NCI-H526 treated with DMSO at 0.1 percent for 48 hours (cell line): ENCODE data around the gene RUNX2.
"Not testable (repeated sequence)": the region's sequence is repeated elsewhere in the genome, so short reads cannot be mapped to it uniquely, and the experiment has no call there.

Experiments used
- DNase-seq: peaks from one replicate; lab custom pipeline; 2025; lab: John Stamatoyannopoulos, UW

The RUNX2 gene

DNA sequence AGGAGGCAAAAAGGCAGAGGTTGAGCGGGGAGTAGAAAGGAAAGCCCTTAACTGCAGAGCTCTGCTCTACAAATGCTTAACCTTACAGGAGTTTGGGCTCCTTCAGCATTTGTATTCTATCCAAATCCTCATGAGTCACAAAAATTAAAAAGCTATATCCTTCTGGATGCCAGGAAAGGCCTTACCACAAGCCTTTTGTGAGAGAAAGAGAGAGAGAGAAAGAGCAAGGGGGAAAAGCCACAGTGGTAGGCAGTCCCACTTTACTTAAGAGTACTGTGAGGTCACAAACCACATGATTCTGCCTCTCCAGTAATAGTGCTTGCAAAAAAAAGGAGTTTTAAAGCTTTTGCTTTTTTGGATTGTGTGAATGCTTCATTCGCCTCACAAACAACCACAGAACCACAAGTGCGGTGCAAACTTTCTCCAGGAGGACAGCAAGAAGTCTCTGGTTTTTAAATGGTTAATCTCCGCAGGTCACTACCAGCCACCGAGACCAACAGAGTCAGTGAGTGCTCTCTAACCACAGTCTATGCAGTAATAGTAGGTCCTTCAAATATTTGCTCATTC lies at the start of gene RUNX2:
Gene RUNX2 (plus strand): TSS at position 375 of the 567 bp plus-strand sequence. CDS start 397 bp downstream, outside the sequence.
- no peak for DNase-seq

DNA sequence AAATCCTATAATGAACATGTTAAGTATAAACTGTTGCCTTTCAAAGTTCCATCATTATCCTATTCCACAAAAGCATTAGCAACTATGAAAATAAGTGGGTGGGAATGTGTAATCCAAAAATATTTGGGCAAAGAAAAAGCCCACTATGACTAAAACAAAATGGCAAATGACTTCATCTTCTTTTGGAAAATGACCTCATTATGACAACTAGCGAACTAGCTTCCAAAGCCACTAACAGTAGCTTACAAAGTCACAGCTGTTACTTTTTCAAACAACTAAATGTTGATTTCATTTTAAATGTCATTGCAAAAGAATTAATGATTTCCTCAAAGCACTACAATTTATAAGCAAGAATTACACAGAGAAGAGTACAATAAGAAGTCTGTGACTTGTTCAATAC lies 49.8 kb upstream of the RUNX2 start:
- no peak for DNase-seq

DNA sequence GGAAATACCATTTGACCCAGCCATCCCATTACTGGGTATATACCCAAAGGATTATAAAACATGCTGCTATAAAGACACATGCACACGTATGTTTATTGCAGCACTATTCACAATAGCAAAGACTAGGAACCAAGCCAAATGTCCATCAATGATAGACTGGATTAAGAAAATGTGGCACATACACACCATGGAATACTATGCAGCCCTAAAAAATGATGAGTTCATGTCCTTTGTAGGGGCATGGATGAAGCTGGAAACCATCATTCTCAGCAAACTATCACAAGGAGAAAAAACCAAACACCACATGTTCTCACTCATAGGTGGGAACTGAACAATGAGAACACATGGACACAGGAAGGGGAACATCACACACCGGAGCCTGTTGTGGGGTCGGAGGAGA lies 41.4 kb upstream of the RUNX2 start:
- not testable (repeated sequence) for DNase-seq

DNA sequence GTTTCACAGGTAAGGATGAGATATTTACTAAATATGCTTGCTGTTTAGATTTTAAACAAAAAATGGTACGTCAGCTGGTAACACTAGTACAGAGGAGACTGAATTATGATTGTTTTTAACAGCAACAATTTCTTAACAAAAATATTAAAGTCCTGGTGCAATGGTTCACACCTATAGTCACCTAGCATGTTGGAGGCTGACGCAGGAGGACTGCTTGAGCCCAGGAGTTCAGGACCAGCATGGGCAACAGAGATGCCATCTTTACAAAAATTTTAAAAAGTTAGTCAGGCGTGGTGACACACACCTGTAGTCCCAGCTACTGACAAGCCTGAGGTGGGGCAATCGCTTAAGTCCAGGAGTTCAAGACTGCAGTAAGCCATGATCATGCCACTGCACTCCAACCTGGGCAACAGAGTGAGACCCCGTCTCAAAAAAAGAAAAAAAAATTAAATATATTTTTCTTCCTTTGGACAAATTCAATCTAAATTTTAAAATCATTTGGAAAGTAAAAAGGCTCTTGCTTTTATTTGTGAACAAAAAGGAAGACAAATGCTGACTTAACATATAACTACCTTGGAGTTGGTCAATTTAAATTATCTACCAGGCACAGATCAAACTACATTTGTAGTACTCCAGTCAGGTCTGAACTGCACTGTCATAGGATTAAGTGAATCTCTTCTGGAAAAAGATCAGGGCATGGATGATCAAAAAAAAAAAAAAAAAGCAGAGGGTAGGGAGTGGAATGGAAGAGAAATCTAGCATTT lies 38.2 kb upstream of the RUNX2 start:
- no peak for DNase-seq

DNA sequence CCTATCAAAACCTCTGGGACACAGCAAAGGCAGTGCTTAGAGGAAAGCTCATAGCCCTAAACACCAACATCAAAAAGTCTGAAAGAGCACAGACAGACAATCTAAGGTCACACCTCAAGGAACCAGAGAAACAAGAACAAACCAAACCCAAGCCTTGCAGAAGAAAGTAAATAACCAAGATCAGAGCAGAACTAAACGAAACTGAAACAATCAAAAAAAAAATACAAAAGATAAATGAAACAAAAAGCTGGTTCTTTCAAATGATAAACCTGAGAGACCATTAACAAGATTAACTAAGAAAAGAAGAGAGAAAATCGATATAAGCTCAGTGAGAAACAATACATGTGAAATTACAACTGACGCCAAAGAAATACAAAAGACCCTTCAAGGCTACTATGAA lies 34.8 kb upstream of the RUNX2 start:
- no peak for DNase-seq

DNA sequence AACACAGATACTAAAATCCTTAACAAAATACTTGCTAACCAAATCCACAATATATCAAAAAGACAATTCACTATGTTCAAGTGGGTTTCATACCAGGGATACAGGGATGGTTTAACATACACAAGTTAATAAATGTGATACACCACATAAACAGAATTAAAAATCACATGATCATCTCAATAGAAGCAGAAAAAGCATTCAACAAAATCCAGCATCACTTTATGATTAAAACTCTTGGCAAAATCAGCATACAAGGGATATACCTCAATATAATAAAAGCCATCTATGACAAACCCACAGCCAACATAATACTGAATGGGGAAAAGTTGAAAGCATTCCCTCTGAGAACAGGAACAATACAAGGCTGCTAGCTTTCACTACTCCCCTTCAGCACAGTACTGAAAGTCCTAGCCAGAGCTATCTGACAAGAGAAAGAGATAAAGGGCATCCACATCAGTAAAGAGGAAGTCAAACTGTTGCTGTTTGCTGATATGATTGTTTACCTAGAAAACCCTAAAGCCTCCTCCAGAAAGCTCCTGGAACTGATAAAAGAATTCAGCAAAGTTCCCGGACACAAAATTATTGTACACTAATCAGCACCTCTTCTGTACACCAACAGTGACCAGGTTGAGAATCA lies 33.9 kb upstream of the RUNX2 start:
- DNase-seq, result not testable (repeated sequence)

DNA sequence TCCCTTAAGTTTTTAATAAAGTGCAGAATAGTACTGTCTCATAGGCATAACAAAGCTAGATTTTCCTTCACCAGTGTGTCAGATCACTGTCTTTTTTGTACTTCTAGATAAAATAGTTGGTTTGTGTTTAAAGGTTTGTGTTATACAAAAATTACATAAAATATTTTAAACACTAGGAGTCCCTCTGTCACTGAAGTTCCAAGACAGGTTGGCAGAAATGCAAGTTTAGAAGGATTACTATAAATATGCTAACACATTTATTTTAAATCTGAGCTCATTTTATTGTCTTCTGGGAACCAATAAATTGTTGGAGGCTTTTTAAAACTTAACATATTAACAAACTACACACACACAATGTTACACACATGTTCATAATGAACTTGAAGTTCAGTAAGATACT lies 30.8 kb upstream of the RUNX2 start:
- DNase-seq, result no peak

DNA sequence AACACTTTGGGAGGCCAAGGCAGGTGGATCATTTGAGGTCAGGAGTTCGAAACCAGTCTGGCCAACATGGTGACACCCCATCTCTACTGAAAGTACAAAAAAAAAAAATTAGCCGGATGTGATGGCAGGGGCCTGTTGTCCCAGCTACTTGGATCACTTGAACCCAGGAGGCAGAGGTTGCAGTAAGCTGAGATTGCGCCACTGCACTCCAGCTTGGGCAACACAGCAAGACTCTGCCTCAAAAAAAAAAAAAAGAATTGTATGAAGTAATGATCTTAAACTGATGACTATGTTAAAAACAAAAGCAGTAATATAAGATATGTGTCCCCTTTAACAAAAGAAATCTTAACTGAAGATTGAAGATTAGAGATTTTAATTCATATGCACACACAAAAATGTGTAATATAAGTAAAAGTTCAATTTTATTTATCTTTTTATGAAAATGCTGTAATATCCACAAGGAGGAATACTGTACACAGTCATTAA lies 29.0 kb upstream of the RUNX2 start:
- DNase-seq, result no peak

DNA sequence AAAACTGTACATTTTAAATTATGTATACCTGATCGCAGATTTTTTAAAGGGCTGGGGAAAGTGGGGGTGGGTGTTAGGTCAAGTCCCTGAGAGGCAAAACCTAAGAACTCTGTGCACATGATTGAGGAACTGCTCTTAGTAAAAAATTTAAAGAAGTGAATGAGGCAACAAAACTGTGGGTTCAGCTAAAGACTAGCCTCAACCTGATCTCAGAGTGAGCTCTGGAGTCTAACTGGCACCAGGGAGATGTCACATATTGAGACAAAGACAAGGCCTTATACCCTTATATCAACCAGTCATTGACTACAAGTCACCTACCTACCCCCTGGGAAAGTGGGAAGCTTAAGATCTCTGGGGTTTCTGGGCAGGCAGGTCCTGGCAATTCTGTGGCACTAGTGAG lies 27.4 kb upstream of the RUNX2 start:
- no peak for DNase-seq

DNA sequence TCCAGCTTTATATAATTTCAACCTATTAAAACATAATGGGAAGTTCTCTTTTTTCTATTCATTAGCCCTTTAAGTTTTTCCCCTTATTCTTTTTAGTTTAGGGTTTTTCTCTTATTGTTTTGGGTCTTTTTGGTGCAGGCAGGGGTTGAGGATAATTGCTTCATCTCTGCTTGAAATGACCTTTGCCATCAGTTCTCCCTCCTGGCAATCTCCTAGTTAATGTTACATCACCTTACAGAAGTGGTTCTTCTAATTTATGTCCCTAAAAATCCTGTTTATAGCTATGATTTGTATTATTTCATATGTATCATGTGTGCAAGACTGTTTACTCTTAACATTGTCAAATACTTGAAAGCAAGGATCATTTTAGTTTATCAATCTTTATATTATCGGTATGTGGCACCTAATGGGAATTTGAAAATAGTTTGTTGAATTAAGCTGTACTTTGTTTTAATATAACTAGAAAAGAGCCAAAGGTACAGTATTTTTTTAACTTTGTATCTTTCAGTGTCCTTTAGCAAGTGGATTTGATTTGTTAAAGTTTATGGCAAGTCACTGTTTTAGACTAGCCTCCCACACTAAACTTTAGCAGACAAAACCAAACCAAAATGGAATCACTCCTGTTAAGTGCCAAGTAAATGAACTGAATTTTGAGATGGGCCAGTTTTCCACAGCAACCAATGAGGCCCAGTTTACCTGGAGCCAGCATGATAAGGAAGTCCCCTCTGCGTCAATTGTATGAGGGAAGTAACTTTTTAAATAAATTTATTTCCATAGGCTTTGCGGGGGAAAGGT lies 26.6 kb upstream of the RUNX2 start:
- no peak for DNase-seq

DNA sequence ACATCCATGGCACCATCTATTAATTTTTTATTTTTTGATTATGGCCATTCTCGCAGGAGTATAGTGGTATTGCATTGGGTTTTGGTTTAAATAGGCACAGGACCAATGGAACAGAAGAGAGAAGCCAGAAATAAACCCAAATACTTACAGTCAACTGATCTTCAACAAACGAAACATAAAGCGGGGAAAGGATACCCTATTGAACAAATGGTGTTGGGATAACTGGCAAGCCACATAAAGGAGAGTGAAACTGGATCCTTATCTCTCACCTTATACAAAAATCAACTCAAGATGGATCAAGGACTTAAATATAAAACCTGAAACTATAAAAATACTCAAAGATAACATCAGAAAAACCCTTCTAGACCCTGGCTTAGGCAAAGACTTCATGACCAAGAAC lies 25.3 kb upstream of the RUNX2 start:
- no peak for DNase-seq

DNA sequence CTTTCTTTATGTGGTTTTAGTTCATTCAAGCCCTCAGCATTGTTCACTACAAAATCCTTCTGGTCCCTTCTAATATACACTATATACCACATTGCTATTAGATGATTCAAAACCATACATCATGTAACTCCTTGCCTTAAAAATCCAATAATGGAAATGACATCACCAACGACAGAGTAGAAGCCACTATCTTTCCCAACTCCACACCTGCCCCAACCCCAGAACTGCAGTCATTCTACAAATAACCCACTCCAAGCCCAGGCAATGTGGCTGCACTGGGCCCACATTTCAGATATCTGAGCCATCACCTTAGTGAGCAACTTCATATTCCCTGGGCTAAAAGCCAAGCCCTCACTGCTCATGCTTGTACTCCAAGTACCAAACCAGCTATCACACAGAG lies 22.6 kb upstream of the RUNX2 start:
- no peak for DNase-seq

DNA sequence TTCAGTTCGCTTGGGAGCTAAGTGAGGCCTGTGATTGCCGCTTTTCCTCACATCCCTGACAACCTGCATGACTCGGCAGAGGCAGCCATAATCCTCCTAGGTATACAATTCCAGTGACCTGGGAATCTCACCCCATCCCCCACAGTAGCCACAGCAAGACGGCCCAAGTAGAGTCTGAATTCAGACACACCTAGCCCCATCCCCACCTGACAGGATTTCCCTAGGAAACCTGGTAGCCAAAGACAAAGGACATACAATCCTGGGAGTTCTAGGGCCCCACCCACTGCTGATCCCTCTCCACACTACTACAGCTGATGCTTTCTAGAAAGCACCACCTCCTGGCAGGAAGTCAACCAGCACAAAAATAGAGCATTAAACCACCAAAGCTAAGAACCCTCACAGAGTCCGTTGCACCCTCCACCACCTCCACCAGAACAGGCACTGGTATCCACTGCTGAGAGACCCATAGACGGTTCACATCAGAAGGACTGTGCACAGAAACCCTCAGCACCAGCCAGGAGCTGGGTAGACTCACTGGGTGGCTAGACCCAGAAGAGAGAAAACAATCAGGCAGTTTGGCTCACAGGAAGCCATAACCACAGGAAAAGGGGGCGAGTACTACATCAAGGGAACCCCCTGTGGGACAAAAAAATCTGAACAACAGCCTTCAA lies 17.9 kb upstream of the RUNX2 start:
- DNase-seq, result no peak

DNA sequence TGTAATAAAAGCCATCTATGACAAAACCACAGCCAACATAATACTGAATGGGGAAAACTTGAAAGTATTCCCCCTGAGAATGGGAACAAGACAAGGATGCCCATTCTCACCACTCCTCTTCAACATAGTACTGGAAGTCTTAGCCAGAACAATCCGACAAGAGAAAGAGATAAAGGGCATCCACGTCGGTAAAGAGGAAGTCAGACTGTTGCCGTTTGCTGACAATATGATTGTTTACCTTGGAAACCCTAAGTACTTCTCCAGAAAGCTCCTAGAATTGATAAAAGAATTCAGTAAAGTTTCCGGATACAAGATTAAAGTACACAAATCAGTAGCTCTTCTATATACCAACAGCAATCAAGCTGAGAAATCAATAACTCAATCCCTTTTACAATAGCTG lies 14.0 kb upstream of the RUNX2 start:
- no peak for DNase-seq

DNA sequence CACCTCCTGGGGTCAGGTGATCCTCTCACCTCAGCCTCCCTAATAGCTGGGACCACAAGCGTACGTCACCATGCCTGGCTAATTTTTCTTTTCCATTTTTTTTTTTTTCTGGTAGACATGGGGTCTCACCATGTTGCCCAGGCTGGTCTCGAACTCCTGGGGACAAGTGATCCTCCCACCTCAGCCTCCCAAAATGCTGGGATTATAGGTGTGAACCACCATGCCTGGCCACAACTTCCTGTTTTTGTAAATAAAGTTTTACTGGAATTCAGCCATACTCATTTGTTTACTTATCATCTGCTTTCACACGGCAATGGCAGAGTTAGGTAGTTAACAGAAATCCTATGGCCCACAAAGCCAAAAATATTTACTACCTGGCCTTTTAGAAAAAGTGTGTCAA lies 7.8 kb upstream of the RUNX2 start:
- DNase-seq, result no peak

DNA sequence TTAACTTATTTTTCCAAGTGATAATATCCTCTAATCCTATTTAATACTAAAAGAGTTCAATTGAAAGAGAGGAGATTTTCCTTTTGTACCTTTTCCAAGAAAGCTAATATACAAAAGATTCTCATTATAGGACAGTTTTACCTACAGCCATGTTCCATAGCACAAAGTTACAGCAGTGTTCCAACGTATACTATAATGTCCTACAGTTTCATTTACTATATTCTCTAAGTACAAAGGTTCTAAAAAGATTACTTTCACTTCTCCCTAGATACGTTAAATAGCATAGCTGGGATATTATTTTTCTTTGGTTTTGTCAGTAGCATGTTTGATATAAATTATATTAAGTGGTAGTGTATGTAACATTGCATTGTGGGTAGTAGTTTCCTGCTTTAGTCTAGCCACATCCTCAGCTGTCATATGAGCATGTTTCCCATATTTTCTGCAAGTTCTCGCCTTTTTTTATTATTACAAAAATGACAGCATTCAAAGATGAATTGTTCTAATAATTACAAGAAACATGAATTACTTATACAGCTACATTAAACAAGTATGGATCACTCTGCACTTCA lies 4.4 kb upstream of the RUNX2 start:
- DNase-seq, result no peak

DNA sequence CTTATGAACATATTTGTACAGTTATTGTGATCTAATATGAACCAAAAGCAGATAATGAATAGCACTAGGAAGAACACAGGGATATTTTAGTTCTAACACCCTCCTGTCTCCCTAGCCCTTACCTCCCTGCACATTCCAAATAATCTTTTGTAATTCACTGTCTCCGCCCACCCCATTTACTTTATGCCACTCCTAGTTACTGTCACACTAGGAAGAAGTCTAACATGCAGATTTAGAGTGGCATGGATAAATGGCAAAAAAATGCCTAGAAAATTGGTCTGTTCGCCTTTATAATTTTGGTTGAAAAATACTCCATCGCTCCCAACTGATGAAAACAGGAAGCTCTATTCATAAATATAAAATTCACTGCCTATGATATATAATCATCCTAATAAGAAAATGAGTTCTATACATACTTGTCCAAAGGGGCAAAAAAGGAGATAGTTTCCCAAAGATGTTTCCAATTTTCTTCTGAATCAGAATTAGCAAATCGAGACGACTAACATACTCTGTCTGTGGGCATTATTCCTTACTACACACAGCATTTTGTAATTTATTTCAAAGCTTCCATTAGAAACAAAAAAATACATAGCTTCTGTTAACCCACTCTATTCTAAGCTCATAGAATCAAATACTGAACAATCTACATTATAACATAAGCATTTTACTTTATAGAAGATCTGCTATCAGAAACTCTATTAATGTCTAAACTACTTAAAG lies 1.3 kb upstream of the RUNX2 start:
- DNase-seq, result no peak

DNA sequence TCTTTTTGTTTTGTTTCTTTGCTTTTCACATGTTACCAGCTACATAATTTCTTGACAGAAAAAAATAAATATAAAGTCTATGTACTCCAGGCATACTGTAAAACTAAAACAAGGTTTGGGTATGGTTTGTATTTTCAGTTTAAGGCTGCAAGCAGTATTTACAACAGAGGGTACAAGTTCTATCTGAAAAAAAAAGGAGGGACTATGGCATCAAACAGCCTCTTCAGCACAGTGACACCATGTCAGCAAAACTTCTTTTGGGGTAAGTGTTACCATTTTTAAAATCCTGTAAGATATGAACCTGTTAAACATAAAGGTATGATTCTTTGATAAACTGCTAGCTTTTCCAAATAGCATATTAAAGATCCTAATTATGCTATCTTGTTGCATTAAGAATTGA lies 393 bp downstream of the RUNX2 start:
- no peak for DNase-seq

DNA sequence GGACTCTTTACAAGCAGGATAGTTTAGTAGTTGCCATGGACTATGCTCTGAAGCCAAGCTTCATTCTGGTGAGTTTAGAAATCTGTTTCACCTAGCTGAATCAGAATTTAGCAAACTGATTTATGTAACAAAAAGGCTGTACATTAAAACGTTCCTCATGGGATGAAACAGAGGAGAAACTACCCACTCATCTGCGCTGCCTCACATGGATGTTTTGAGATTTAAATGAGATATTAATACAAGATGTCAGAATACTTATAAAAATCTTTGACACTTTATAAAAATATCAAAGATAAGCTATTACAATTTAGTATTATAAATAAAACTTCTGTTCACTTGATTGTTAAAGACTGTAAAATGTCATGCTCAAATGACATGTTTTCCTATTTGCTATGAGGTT lies 16.8 kb downstream of the RUNX2 start:
- no peak for DNase-seq

DNA sequence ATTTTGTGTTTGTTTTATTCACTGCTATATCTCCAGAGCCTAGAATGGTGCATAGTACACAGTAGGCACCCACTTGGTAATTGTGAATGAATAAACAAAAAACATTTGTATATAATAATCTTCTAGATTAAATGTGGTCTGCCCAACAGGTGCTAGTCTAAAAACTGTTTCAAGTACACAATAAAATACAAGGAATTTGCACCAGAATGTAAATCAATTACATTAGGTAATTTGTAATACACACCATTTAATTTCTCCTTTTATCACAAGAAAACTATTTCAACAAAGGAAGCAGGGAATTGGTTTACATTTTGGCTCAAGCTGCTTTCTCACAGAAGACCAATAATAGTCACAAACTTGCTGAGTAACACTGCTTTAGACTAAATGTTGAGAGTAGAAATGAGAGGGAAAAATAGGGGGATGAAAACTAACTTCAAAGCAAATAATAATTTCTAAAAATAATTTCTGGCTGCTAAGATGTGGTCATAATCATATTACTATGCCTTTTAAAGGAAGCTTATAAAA lies 22.1 kb downstream of the RUNX2 start:
- no peak for DNase-seq

DNA sequence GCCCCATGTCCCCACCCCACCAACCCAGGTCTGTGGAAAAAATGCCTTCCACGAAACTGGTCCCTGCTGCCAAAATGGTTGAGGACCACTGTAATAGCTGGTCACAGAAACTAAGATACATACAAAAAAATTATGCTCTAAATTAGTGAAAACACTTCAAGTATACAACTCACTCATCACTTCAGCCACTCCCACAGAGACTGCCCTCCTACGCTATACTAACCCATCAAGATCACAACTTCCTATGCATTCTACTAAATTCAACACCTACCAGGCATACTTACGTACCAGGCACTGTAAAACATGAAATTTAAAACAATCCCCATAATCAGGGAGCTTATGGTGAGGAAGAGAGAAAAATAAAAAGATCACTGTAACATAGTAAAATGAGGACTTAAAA lies 22.9 kb downstream of the RUNX2 start:
- DNase-seq, result no peak
